OCI-LY7 (cell line): ENCODE results near the gene SLC6A16.

Experiments used
- EZH2phosphoT487 ChIP-seq: fragments of 200-600 bp; sonication (generic); IDR thresholded peaks from 2 replicates; pipeline ENCODE4 v1.6.1; 2018; ENCODE audit warnings: low read depth, borderline replicate concordance, mild to moderate bottlenecking, mixed run types, antibody characterized with exemption, low read length, moderate library complexity, mixed read lengths
- TF ChIP-seq, protein P1 (sequence below): fragments of 200-600 bp; sonication (generic); conservative IDR thresholded peaks from 2 replicates; pipeline ENCODE4 v1.5.1; 2014; ENCODE audit warnings: mild to moderate bottlenecking, antibody characterized with exemption, low read length, moderate library complexity, mixed read lengths

DNA sequence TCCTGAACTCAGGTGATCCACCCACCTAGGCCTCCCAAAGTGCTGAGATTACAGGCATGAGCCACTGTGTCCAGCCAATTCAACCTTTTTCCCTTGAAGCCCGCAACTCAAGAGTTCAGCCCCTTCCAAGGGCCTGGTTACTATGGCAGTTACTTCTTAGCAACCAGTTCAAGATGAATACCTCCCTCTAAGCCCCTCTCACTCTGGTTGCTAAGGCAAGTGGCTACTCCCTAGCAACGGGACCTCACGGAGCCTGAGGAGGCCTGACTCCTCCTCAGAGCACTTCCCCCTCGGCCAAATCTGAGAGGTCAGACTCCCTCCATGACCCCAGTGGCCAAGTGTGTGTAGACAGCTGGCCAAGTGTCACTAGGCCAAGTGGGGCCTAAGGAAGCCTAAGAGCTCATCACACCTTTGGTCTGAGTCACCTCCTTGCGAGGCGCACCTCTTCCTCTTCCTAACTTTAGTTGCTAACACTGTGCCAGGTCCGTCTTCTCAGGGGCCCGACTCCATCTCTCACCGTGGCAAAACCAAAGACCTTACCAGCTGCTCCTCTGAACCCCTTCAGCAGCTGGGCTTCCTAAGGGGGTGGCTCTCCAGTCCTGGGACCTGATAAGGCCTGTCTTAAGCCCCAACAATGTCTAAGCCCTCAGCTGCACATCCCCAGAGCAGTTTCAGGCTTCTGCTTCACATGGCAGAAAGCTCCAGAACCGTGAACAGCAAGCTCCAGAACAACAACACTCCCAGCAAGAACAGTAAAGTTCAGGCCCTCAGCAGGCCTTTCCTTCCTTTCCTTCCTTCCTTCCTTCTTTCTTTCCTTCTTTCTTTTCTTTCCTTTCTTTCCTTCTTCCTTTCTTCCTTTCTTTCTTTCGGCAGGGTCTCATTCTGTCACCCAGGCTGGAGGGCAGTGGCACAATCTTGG, 19.8 kb upstream of the SLC6A16 start:
- TF ChIP-seq, protein P1, sequence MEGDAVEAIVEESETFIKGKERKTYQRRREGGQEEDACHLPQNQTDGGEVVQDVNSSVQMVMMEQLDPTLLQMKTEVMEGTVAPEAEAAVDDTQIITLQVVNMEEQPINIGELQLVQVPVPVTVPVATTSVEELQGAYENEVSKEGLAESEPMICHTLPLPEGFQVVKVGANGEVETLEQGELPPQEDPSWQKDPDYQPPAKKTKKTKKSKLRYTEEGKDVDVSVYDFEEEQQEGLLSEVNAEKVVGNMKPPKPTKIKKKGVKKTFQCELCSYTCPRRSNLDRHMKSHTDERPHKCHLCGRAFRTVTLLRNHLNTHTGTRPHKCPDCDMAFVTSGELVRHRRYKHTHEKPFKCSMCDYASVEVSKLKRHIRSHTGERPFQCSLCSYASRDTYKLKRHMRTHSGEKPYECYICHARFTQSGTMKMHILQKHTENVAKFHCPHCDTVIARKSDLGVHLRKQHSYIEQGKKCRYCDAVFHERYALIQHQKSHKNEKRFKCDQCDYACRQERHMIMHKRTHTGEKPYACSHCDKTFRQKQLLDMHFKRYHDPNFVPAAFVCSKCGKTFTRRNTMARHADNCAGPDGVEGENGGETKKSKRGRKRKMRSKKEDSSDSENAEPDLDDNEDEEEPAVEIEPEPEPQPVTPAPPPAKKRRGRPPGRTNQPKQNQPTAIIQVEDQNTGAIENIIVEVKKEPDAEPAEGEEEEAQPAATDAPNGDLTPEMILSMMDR = no peak
- TF ChIP-seq EZH2phosphoT487 = no peak
